Natural killer cell (primary cell): ENCODE measurements around the gene ATXN7L2. TPM values are rescaled to one million over a fixed set of nuclear protein-coding genes. Genes with fewer than 3 reads are reported as not detected.

Experiments used
- ATAC-seq, 3 donors: fragments of 150-1000 bp in 2 of 3; fragments of 200-7000 bp in 1 of 3; cut with Tn5 transposase; 1 replicate in 1 of 3; 2 replicates in 2 of 3; pipeline ENCODE4 v1.10.0; 2021; ENCODE audit warnings: mild to moderate bottlenecking in 2 of 3, moderate library complexity in 2 of 3
- DNase-seq, 2 donors: peaks; one replicate each; pipeline versions ENCODE4 v3.0.0 to v3.0.0-alpha.2; 2013 to 2021; ENCODE audit warnings: mixed read lengths in 1 of 2
- H3K27ac ChIP-seq: one replicate; pipeline ENCODE4 v1.5.1; 2013; ENCODE audit warnings: mild to moderate bottlenecking, low read length
- H3K27me3 ChIP-seq: one replicate; pipeline ENCODE4 v1.6.1; 2013; ENCODE audit warnings: low read length; ENCODE audit not compliant: control insufficient read depth, insufficient read depth
- H3K36me3 ChIP-seq: one replicate; pipeline ENCODE4 v1.6.1; 2013; ENCODE audit warnings: low read length; ENCODE audit not compliant: control insufficient read depth, insufficient read depth
- H3K4me1 ChIP-seq: one replicate; pipeline ENCODE4 v1.6.1; 2013; ENCODE audit warnings: low read length; ENCODE audit not compliant: control insufficient read depth, insufficient read depth
- H3K4me3 ChIP-seq: one replicate; pipeline ENCODE4 v1.5.1; 2013; ENCODE audit warnings: low read length
- H3K9me3 ChIP-seq: one replicate; pipeline ENCODE4 v1.6.1; 2013; ENCODE audit warnings: low read length; ENCODE audit not compliant: control insufficient read depth, insufficient read depth
- H3K27ac Mint-ChIP-seq, 2 donors: one replicate each; pipeline ENCODE4 v1.8.0; 2022; ENCODE audit warnings: mild to moderate bottlenecking in 2 of 2, mixed read lengths in 2 of 2, moderate library complexity in 1 of 2
- H3K27me3 Mint-ChIP-seq, 2 donors: one replicate each; pipeline ENCODE4 v1.8.0; 2022; ENCODE audit warnings: low read depth in 2 of 2, mixed read lengths in 2 of 2
- H3K36me3 Mint-ChIP-seq: one replicate; pipeline ENCODE4 v1.8.0; 2022; ENCODE audit warnings: mixed read lengths
- H3K4me1 Mint-ChIP-seq, 2 donors: one replicate each; pipeline ENCODE4 v1.8.0; 2022; ENCODE audit warnings: mixed read lengths in 2 of 2
- H3K4me3 Mint-ChIP-seq: one replicate; pipeline ENCODE4 v1.8.0; 2022; ENCODE audit warnings: mild to moderate bottlenecking, moderate library complexity, mixed read lengths
- H3K9me3 Mint-ChIP-seq, 2 donors: one replicate each; pipeline ENCODE4 v1.8.0; 2022; ENCODE audit warnings: mixed read lengths in 2 of 2
- WGBS: methylation state at CpG from one replicate; pipeline ENCODE4 v1.1.7; 2013; ENCODE audit warnings: missing lambda C conversion rate; ENCODE audit not compliant: insufficient coverage; 5-methylcytosine and 5-hydroxymethylcytosine counted together
- intact Hi-C: fragments of 100-400 bp; cut with micrococcal nuclease; formaldehyde crosslinking; loops from one replicate; pipeline ENCODE4 v1.14.2; 2022
- total RNA-seq, 4 donors: library from RNA; stranded (reverse); fragments of 120-200 nt in 1 of 4; gene quantifications; one replicate each; pipeline versions ENCODE4 v1.2.3 to v1.2.4, GENCODE V29; 2013 to 2022
- TF ChIP-seq, protein P1 (sequence below): fragments of 200-600 bp; IDR thresholded peaks from one replicate; pipeline ENCODE4 v1.8.0; 2022; ENCODE audit warnings: antibody characterized with exemption

Gene ATXN7L2
- 10 to 100 TPM; 16.4 to 18.5 (median 18.3) TPM for total RNA-seq
- 5.4 TPM for total RNA-seq (2013)

GRCh38 chr1:109483672-109484518 lies at the start of gene ATXN7L2:
Gene ATXN7L2, plus strand, starts transcription at chr1:109483905. Its CDS starts 49 bp downstream, at chr1:109483954.
- Mint-ChIP-seq H3K36me3 (no peaks in the 10 kb centered on the region), H3K4me1 (peaks cover 22 to 24% of the 10 kb centered on the region in 2 donors), H3K27me3 (peaks cover 14 to 20% of the 10 kb centered on the region in 2 donors), H3K9me3 (no peaks in the 10 kb centered on the region), H3K27ac (peak within 1 kb of the TSS; percentile 83 to 87), H3K4me3 (peak within 1 kb of the TSS; percentile 93)
- Histone ChIP-seq H3K4me1 (peaks cover 17% of the 10 kb centered on the region), H3K9me3 (no peaks in the 10 kb centered on the region), H3K4me3 (peak within 1 kb of the TSS; percentile 52), H3K36me3 (no peaks in the 10 kb centered on the region), H3K27me3 (no peaks in the 10 kb centered on the region), H3K27ac (peak within 1 kb of the TSS; percentile 96)
- WGBS: under 1% methylated on average over 68 of the region's 73 CpGs
- ATAC-seq: peak; percentile 83 to 93 (median 85)
- intact Hi-C loops: loop anchor here (1.0 to 5.0 kb wide), 4 partner anchors 10 to 237 kb away; partner anchors contain the start of genes CELSR2, CYB561D1, PSMA5 and SYPL2
- TF ChIP-seq, protein P1, sequence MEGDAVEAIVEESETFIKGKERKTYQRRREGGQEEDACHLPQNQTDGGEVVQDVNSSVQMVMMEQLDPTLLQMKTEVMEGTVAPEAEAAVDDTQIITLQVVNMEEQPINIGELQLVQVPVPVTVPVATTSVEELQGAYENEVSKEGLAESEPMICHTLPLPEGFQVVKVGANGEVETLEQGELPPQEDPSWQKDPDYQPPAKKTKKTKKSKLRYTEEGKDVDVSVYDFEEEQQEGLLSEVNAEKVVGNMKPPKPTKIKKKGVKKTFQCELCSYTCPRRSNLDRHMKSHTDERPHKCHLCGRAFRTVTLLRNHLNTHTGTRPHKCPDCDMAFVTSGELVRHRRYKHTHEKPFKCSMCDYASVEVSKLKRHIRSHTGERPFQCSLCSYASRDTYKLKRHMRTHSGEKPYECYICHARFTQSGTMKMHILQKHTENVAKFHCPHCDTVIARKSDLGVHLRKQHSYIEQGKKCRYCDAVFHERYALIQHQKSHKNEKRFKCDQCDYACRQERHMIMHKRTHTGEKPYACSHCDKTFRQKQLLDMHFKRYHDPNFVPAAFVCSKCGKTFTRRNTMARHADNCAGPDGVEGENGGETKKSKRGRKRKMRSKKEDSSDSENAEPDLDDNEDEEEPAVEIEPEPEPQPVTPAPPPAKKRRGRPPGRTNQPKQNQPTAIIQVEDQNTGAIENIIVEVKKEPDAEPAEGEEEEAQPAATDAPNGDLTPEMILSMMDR: no peak
- peak; percentile 88 to 97 for DNase-seq

- Mint-ChIP-seq H3K36me3 (no peaks in the 10 kb centered on the region), H3K4me1 (no peaks in the 10 kb centered on the region), H3K9me3 (no peaks in the 10 kb centered on the region), H3K27me3 (peaks cover 10 to 19% of the 10 kb centered on the region in 2 donors), H3K27ac (no peak overlapping the region), H3K4me3 (no peak overlapping the region)
- no peak overlapping the region for H3K4me3 ChIP-seq
- intact Hi-C loops: no loop called here
- H3K9me3 ChIP-seq: no peaks in the 10 kb centered on the region
- 83% methylated on average over 1 of the region's 1 CpG for WGBS
- H3K27ac ChIP-seq: no peak overlapping the region
- no peaks in the 10 kb centered on the region for H3K36me3 ChIP-seq
- no peaks in the 10 kb centered on the region for H3K4me1 ChIP-seq
- no peaks in the 10 kb centered on the region for H3K27me3 ChIP-seq
- ATAC-seq: no peak
- DNase-seq: no peak
- TF ChIP-seq, protein P1: no peak
These were observed 49.2 kb upstream of the ATXN7L2 start for GRCh38 chr1:109434484-109434883.

DNA sequence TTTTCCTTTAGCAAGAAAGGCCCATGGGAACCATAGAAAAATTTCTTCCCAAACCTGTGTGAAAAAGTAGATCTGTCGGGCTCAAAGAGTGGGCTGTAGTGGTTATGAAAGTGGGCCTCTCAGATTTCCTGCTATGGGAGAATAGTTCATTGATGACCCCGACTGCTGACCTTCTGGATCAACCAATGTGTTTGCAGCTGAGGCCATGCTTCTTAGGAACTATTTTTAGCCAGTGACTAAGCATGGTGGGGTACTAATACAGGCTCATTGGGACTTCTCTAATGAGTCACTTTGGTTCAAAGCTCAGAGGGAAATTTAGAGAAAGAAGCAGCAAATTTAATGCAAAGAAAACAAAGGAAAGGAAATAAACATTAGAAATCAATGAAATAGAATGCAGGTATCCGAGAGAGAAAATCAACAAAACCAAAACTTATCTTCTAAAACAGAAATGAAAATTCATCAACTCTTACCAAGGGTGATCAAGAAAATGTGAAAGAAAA lies 44.9 kb upstream of the ATXN7L2 start:
- no peaks in the 10 kb centered on the region for H3K36me3 Mint-ChIP-seq
- H3K4me1 Mint-ChIP-seq: no peaks in the 10 kb centered on the region
- DNase-seq (no peak), ATAC-seq (no peak)
- no peak overlapping the region for H3K27ac ChIP-seq
- H3K27ac Mint-ChIP-seq: no peak overlapping the region
- H3K27me3 ChIP-seq: peaks cover 4% of the 10 kb centered on the region
- no peak overlapping the region for H3K4me3 Mint-ChIP-seq
- H3K36me3 ChIP-seq: no peaks in the 10 kb centered on the region
- TF ChIP-seq, protein P1: no peak
- no peak overlapping the region for H3K4me3 ChIP-seq
- no peaks in the 10 kb centered on the region for H3K4me1 ChIP-seq
- intact Hi-C loops: no loop called here
- peaks cover 6% of the 10 kb centered on the region in 2 donors for H3K27me3 Mint-ChIP-seq
- H3K9me3 Mint-ChIP-seq: no peaks in the 10 kb centered on the region
- H3K9me3 ChIP-seq: no peaks in the 10 kb centered on the region
- 65% methylated on average over 2 of the region's 3 CpGs for WGBS
